A549 (cell line): ENCODE results near the gene GLT6D1. TPM values are rescaled to one million over a fixed set of nuclear protein-coding genes. Genes with fewer than 3 reads are reported as not detected.

Experiments used
- ATAC-seq, 2 experiments: fragments of 200-7000 bp in 1 of 2; fragments of >200 bp in 1 of 2; cut with Nextera tagmentation in 1 of 2; cut with Tn5 transposase in 1 of 2; 3 replicates each; pipeline versions ENCODE4 v1.8.0 to v1.9.1; 2018 to 2020; ENCODE audit warnings: mild to moderate bottlenecking in 1 of 2, moderate library complexity in 1 of 2
- CTCF ChIA-PET: fragments of 300-600 bp; sonication (Branson Sonifier 250); formaldehyde crosslinking; extraction: SDS; loops from one replicate; lab custom pipeline; 2021; ENCODE audit warnings: antibody characterized with exemption, inconsistent platforms; lab: Yijun Ruan, JAX
- POLR2A ChIA-PET: fragments of 350-600 bp; formaldehyde crosslinking; extraction: SDS; loops from one replicate; lab custom pipeline; 2021; ENCODE audit warnings: antibody characterized with exemption, inconsistent platforms; lab: Yijun Ruan, JAX
- DNase-seq, 2 experiments: peaks; one replicate each; pipeline versions ENCODE4 v3.0.0 to v3.0.0-alpha.2; 2011 to 2016; ENCODE audit warnings: low read depth in 1 of 2, low spot score in 1 of 2
- FAIRE-seq: peaks from 2 replicates; lab custom pipeline; 2011; peaks lifted over from hg19 to GRCh38; lab: Jason Lieb, UNC
- H3K27ac ChIP-seq, 2 experiments: fragments of >200 bp; sonication (Bioruptor Twin); formaldehyde crosslinking; 3 replicates each; pipeline ENCODE4 v1.5.1; 2016 to 2017
- H3K4me1 ChIP-seq: fragments of >200 bp; sonication (Bioruptor Twin); formaldehyde crosslinking; 3 replicates; pipeline ENCODE4 v1.6.1; 2016
- H3K4me2 ChIP-seq: fragments of >200 bp; sonication (Bioruptor Twin); formaldehyde crosslinking; 3 replicates; pipeline ENCODE4 v1.6.1; 2016
- H3K4me3 ChIP-seq: fragments of >200 bp; sonication (Bioruptor Twin); formaldehyde crosslinking; 3 replicates; pipeline ENCODE4 v1.5.1; 2016
- H3K9me3 ChIP-seq: fragments of >200 bp; sonication (Bioruptor Twin); formaldehyde crosslinking; 3 replicates; pipeline ENCODE4 v1.6.1; 2016
- BCL3 ChIP-seq: fragments of >200 bp; sonication (Bioruptor Twin); formaldehyde crosslinking; IDR thresholded peaks from 3 replicates; pipeline ENCODE4 v1.6.1; 2016
- BHLHE40 ChIP-seq: IDR thresholded peaks from 2 replicates; pipeline ENCODE4 v1.6.1; 2012; ENCODE audit warnings: low read depth, low read length, inconsistent platforms
- CBX2 ChIP-seq: fragments of 200-600 bp; sonication (generic); IDR thresholded peaks from 2 replicates; pipeline ENCODE4 v1.6.1; 2016; ENCODE audit warnings: low read depth, mild to moderate bottlenecking, borderline replicate concordance
- CBX8 ChIP-seq: fragments of 200-600 bp; sonication (generic); IDR thresholded peaks from 2 replicates; pipeline ENCODE4 v1.6.1; 2016
- CEBPB ChIP-seq, 2 experiments: fragments of >200 bp in 1 of 2; sonication (Bioruptor Twin) in 1 of 2; formaldehyde crosslinking in 1 of 2; IDR thresholded peaks; 2 replicates each; pipeline ENCODE4 v1.6.1; 2012 to 2016
- ESRRA ChIP-seq: fragments of 150-350 bp; IDR thresholded peaks from 2 replicates; pipeline ENCODE4 v1.6.1; 2014; ENCODE audit warnings: mild to moderate bottlenecking, low read length, borderline replicate concordance
- FOSB ChIP-seq: fragments of 250-450 bp; sonication (Bioruptor Pico); IDR thresholded peaks from 2 replicates; pipeline ENCODE4 v1.5.0; 2020; ENCODE audit warnings: mild to moderate bottlenecking, moderate library complexity
- HES2 ChIP-seq: fragments of >200 bp; sonication (Bioruptor Twin); formaldehyde crosslinking; IDR thresholded peaks from 2 replicates; pipeline ENCODE4 v1.6.1; 2016
- HOXA7 ChIP-seq: fragments of 250-450 bp; sonication (Bioruptor Pico); IDR thresholded peaks from 2 replicates; pipeline ENCODE4 v1.5.0; 2020; ENCODE audit warnings: mild to moderate bottlenecking, moderate library complexity
- HOXB13 ChIP-seq: fragments of 250-450 bp; sonication (Bioruptor Pico); IDR thresholded peaks from 2 replicates; pipeline ENCODE4 v1.5.0; 2020; ENCODE audit warnings: low read depth, mild to moderate bottlenecking, moderate library complexity
- HOXB5 ChIP-seq: fragments of 250-450 bp; sonication (Bioruptor Pico); IDR thresholded peaks from 2 replicates; pipeline ENCODE4 v1.5.0; 2020; ENCODE audit warnings: mild to moderate bottlenecking, moderate library complexity
- JUN ChIP-seq, 2 experiments: fragments of >200 bp; sonication (Bioruptor Twin); formaldehyde crosslinking; IDR thresholded peaks; 2 replicates in 1 of 2; 3 replicates in 1 of 2; pipeline ENCODE4 v1.6.1; 2016 to 2017
- JUNB ChIP-seq: fragments of >200 bp; sonication (Bioruptor Twin); formaldehyde crosslinking; IDR thresholded peaks from 2 replicates; pipeline ENCODE4 v1.6.1; 2016
- MAFK ChIP-seq: fragments of 450-650 bp; IDR thresholded peaks from 2 replicates; pipeline ENCODE4 v1.6.1; 2014; ENCODE audit not compliant: partially characterized antibody
- MYC ChIP-seq: IDR thresholded peaks from 2 replicates; pipeline ENCODE4 v1.6.1; 2012; ENCODE audit warnings: mild to moderate bottlenecking, inconsistent platforms, low read length, improper control_type of control experiment, borderline replicate concordance
- NFE2L2 ChIP-seq: fragments of 150-350 bp; conservative IDR thresholded peaks from 2 replicates; pipeline ENCODE4 v1.6.1; 2014; ENCODE audit warnings: low read length
- NPAS2 ChIP-seq: fragments of 250-450 bp; sonication (Bioruptor Pico); IDR thresholded peaks from 2 replicates; pipeline ENCODE4 v1.8.0; 2022; ENCODE audit warnings: mild to moderate bottlenecking, moderate library complexity, borderline replicate concordance
- PHF8 ChIP-seq: fragments of 200-600 bp; sonication (generic); IDR thresholded peaks from 2 replicates; pipeline ENCODE4 v1.6.1; 2016; ENCODE audit warnings: low read depth, mild to moderate bottlenecking, antibody characterized with exemption, moderate library complexity, borderline replicate concordance
- POLR2A ChIP-seq: IDR thresholded peaks from 2 replicates; pipeline ENCODE4 v1.6.1; 2012; ENCODE audit warnings: mild to moderate bottlenecking, low read length
- RFX5 ChIP-seq: fragments of 450-650 bp; IDR thresholded peaks from 2 replicates; pipeline ENCODE4 v1.7.1; 2014; ENCODE audit warnings: antibody characterized with exemption, mild to moderate bottlenecking, moderate library complexity
- SMC3 ChIP-seq: fragments of >200 bp; sonication (Bioruptor Twin); formaldehyde crosslinking; IDR thresholded peaks from 3 replicates; pipeline ENCODE4 v1.6.1; 2018; ENCODE audit warnings: inconsistent platforms
- SREBF2 ChIP-seq: fragments of 450-650 bp; IDR thresholded peaks from 2 replicates; pipeline ENCODE4 v1.6.1; 2014; ENCODE audit warnings: mild to moderate bottlenecking, moderate library complexity
- ZFP36 ChIP-seq: fragments of 450-650 bp; IDR thresholded peaks from 2 replicates; pipeline ENCODE4 v1.6.1; 2014; ENCODE audit warnings: borderline replicate concordance; ENCODE audit not compliant: partially characterized antibody
- WGBS: methylation state at CpG from one replicate; pipeline ENCODE4 v1.1.6; 2017; ENCODE audit errors: missing lambda C conversion rate; 5-methylcytosine and 5-hydroxymethylcytosine counted together
- polyA plus RNA-seq, 4 experiments: library from polyadenylated mRNA; depleted of rRNA in 3 of 4; stranded (reverse); fragments of >200 nt; fragmentation: RNase III in 1 of 4; extraction: RNeasy Plus Mini Kit Qiagen cat#74134 plus additional on column Dnase treatment in 1 of 4; gene quantifications; 2 replicates in 3 of 4; 3 replicates in 1 of 4; pipeline ENCODE4 v1.2.3, GENCODE V29; 2011 to 2017
- TF ChIP-seq, protein P1 (sequence below): fragments of 150-350 bp; IDR thresholded peaks from 2 replicates; pipeline ENCODE4 v1.6.1; 2014; ENCODE audit warnings: low read depth, mild to moderate bottlenecking, low read length
- TF ChIP-seq, protein P2 (sequence below): fragments of 450-650 bp; IDR thresholded peaks from 2 replicates; pipeline ENCODE4 v1.6.1; 2014; ENCODE audit warnings: antibody characterized with exemption
- TF ChIP-seq, protein P3 (sequence below): IDR thresholded peaks from 2 replicates; pipeline ENCODE4 v1.6.1; 2012

The GLT6D1 gene
- polyA plus RNA-seq, 2 of the 4 experiments (the other 2 are of a cell fraction), result not detected

DNA sequence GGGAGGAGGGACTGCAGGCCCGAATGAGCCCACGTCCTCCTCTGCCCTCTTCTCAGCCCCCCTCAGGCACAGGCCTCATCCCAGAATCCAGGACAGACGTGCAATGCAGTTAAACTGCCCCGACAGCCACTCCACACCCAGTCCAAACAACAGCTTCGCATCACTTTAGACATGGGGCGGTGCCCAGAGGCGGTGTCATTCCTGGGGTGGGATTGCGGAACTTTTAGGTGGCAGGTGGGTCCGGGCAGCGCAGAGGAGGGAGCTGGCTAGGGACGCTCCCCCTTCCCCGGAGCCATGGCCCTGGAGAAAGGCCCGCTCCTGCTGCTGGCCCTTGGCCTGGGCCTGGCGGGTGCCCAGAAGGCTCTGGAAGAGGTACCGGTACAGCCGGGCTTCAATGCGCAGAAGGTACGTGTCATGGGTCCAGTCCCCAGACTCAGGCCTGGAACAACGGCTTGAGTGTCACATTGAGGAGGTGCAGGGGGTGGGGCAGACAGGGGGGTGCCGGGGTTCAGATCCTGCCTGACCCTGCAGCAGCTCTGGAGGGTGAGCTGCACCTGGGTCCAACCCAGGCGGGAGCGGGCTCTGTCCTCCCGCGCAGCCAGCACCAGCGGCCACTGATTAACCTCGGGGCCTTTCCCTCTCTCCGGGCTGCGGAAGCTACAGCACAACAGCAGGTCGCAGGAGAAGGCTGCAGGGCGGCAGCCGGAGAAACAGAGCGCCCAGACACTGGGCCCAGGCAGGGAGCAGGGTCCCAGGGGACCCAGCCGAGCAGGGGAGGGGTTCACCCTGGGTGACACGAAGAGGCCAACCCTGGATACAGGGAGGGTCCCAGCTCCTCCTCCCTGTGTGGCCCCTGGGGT is 25.2 kb downstream of the GLT6D1 start:
- POLR2A ChIA-PET, result no interaction called here

GRCh38 chr9:135612981-135613910 is 26.1 kb downstream of the GLT6D1 start:
- FAIRE-seq (no peak), DNase-seq (no peak), ATAC-seq (no peak)
- POLR2A ChIA-PET, result interaction anchor here (0.5 kb wide), 1 partner anchor 137 kb away, joined by 3 read pairs; no protein-coding TSS in a partner anchor
- CTCF ChIA-PET, result interaction anchor here (0.8 to 6.9 kb wide), 3 partner anchors 9 to 109 kb away, joined by 3 to 55 read pairs (median 3); no protein-coding TSS in a partner anchor
- H3K27ac ChIP-seq, result no peak overlapping the region
- TF ChIP-seq HOXA7 (no peak), HES2 (no peak), ESRRA (no peak), SMC3 (no peak), JUNB (no peak), NFE2L2 (no peak), MYC (no peak), CBX2 (no peak), RFX5 (no peak)
- TF ChIP-seq, protein P1, sequence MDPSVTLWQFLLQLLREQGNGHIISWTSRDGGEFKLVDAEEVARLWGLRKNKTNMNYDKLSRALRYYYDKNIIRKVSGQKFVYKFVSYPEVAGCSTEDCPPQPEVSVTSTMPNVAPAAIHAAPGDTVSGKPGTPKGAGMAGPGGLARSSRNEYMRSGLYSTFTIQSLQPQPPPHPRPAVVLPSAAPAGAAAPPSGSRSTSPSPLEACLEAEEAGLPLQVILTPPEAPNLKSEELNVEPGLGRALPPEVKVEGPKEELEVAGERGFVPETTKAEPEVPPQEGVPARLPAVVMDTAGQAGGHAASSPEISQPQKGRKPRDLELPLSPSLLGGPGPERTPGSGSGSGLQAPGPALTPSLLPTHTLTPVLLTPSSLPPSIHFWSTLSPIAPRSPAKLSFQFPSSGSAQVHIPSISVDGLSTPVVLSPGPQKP, result no peak
- H3K4me1 ChIP-seq, result no peaks in the 10 kb centered on the region
- no peak overlapping the region for H3K4me2 ChIP-seq
- 39% methylated on average over 18 of the region's 24 CpGs for WGBS
- H3K9me3 ChIP-seq, result no peaks in the 10 kb centered on the region
- no peak overlapping the region for H3K4me3 ChIP-seq

More for the DNA sequence above, 25.2 kb downstream of the GLT6D1 start:
- H3K4me2 ChIP-seq, result no peak overlapping the region
- no peak overlapping the region for H3K4me3 ChIP-seq
- H3K4me1 ChIP-seq, result no peaks in the 10 kb centered on the region
- no peak for FAIRE-seq
- DNase-seq, result no peak
- no peaks in the 10 kb centered on the region for H3K9me3 ChIP-seq
- WGBS, result 60% methylated on average over 31 of the region's 34 CpGs
- CTCF ChIA-PET, result interaction anchor here (0.9 to 6.9 kb wide), 2 partner anchors 10 to 202 kb away, joined by 3 to 55 read pairs; no protein-coding TSS in a partner anchor
- TF ChIP-seq, protein P2, sequence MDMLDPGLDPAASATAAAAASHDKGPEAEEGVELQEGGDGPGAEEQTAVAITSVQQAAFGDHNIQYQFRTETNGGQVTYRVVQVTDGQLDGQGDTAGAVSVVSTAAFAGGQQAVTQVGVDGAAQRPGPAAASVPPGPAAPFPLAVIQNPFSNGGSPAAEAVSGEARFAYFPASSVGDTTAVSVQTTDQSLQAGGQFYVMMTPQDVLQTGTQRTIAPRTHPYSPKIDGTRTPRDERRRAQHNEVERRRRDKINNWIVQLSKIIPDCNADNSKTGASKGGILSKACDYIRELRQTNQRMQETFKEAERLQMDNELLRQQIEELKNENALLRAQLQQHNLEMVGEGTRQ, result no peak
- TF ChIP-seq HES2 (no peak), HOXB13 (CRISPR knock-in tag) (no peak), POLR2A (no peak), PHF8 (no peak), HOXB5 (CRISPR knock-in tag) (no peak), NPAS2 (CRISPR knock-in tag) (no peak), MAFK (no peak), BHLHE40 (no peak), BCL3 (no peak), CEBPB (IDR thresholded peaks at IDR 0.05) (no peak), FOSB (CRISPR knock-in tag) (no peak), CBX2 (no peak), MYC (no peak), CBX8 (no peak), ZFP36 (no peak), SREBF2 (no peak), JUN (IDR thresholded peaks at IDR 0.05) (no peak)
- TF ChIP-seq, protein P3, sequence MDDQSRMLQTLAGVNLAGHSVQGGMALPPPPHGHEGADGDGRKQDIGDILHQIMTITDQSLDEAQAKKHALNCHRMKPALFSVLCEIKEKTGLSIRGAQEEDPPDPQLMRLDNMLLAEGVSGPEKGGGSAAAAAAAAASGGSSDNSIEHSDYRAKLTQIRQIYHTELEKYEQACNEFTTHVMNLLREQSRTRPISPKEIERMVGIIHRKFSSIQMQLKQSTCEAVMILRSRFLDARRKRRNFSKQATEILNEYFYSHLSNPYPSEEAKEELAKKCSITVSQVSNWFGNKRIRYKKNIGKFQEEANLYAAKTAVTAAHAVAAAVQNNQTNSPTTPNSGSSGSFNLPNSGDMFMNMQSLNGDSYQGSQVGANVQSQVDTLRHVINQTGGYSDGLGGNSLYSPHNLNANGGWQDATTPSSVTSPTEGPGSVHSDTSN, result no peak
- no peak overlapping the region for H3K27ac ChIP-seq
- ATAC-seq, result peak in 1 of 2 experiments; percentile 8; a peak in 1 of 6 replicates
